HepG2 (cell line): ENCODE data around the gene NOXA1. TPM values are rescaled to one million over a fixed set of nuclear protein-coding genes. Genes with fewer than 3 reads are reported as not detected.

ENCODE experiments used
- GFI1 ChIP-seq: sonication (generic); formaldehyde crosslinking; IDR thresholded peaks from 2 replicates; pipeline ENCODE4 v1.5.0; 2020; ENCODE audit warnings: missing genetic modification reagents, mild to moderate bottlenecking, borderline replicate concordance
- KAT7 ChIP-seq: IDR thresholded peaks from 2 replicates; pipeline ENCODE4 v1.6.1; 2018; ENCODE audit warnings: borderline replicate concordance, missing compliant biosample characterization
- MTA1 ChIP-seq: sonication (generic); formaldehyde crosslinking; IDR thresholded peaks from 2 replicates; pipeline ENCODE4 v1.4.0; 2020; ENCODE audit warnings: missing genetic modification reagents, mild to moderate bottlenecking, borderline replicate concordance
- POLR2G ChIP-seq: fragments of 200-400 bp; formaldehyde crosslinking; IDR thresholded peaks from 2 replicates; pipeline ENCODE4 v1.6.1; 2018; ENCODE audit warnings: mild to moderate bottlenecking, low read depth, low read length, moderate library complexity
- ZNF451 ChIP-seq: sonication (generic); formaldehyde crosslinking; IDR thresholded peaks from 2 replicates; pipeline ENCODE4 v1.5.0; 2020; ENCODE audit warnings: mild to moderate bottlenecking, missing genetic modification reagents
- polyA plus RNA-seq, 8 experiments: library from polyadenylated mRNA; depleted of rRNA in 3 of 8; stranded (reverse) in 7 of 8; unstranded in 1 of 8; fragments of >200 nt; fragmentation: Illumina TruSeq in 4 of 8; extraction: Trizol in 4 of 8; gene quantifications; 2 replicates each; pipeline versions ENCODE4 v1.2.1 to v1.2.3, GENCODE V29; 2011 to 2016; ENCODE audit warnings: low read depth in 4 of 8, missing spikeins in 1 of 8, mixed read lengths in 1 of 8; ENCODE audit not compliant: insufficient read depth in 1 of 8
- total RNA-seq, 5 experiments: library from RNA; depleted of rRNA; stranded (reverse); fragments of >200 nt; fragmentation: Illumina TruSeq; extraction: Trizol; gene quantifications; 2 replicates each; pipeline ENCODE4 v1.2.3, GENCODE V29; 2016; ENCODE audit warnings: low read depth in 1 of 5
- TF ChIP-seq, protein P1 (sequence below): sonication (generic); formaldehyde crosslinking; IDR thresholded peaks from 2 replicates; pipeline ENCODE4 v1.4.0; 2020; ENCODE audit warnings: missing genetic modification reagents
- TF ChIP-seq, protein P2 (sequence below): sonication (generic); formaldehyde crosslinking; IDR thresholded peaks from 2 replicates; pipeline ENCODE4 v1.4.0; 2020; ENCODE audit warnings: missing genetic modification reagents
- TF ChIP-seq, protein P3 (sequence below): sonication (generic); formaldehyde crosslinking; IDR thresholded peaks from 2 replicates; pipeline ENCODE4 v1.5.0; 2020; ENCODE audit warnings: missing genetic modification reagents, mild to moderate bottlenecking, borderline replicate concordance
- TF ChIP-seq, protein P4 (sequence below): sonication (generic); formaldehyde crosslinking; IDR thresholded peaks from 2 replicates; pipeline ENCODE4 v1.5.1; 2020; ENCODE audit warnings: mild to moderate bottlenecking, missing genetic modification reagents, borderline replicate concordance
- TF ChIP-seq, protein P5 (sequence below): sonication (generic); formaldehyde crosslinking; IDR thresholded peaks from 2 replicates; pipeline ENCODE4; 2020; ENCODE audit warnings: missing genetic modification reagents, mild to moderate bottlenecking, borderline replicate concordance

The NOXA1 gene
- total and polyA plus RNA-seq, 2 of the 13 experiments (the other 11 are each of a cell fraction or from before 2014, with no cell fraction given) = 0.78 to 1.2 TPM

DNA sequence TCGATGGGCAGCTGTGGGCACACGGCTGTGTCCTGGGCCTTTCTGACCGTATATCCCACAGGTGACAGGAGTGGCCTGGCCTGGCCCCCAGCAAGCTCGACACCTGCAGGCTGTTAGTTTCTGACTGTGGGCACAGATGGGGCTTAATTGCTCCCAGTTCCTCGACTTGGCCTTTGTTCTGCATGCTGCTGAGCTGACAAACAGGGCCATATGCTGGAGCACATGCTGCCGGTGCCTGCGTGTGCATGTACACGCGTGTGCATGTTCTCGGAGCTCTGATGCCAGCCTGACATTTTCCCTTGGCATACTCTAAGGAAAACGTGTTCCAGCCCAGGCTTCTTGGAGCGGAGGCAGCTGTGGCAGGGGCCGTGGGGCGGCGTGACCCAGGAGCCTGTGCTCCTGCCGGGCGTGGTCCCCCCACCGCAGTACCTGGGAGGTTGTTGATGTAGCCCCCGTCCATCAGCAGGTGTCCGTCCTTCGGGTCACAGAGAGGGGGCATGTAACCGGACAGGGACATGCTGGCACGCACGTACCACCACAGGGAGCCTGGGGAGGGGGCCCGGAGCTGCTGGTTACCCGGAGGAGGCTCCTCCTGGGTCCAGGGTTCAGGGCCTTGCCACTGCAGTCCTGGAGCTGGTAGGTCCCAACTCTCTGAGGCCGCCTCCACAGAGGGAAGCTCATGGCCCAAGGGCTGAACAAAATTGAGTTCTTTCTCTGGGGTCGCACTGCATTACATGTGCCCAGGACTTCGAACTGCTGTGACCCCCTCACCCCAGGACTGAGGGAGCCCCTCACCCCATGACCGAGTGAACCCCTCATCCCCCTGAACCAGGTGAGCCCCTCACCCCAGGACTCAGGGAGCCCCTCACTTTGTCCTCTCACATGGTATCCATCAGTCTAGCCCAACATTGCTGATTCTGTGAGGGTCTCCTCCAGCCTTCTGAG is 40.1 kb downstream of the NOXA1 start (continued):
- TF ChIP-seq, protein P1, sequence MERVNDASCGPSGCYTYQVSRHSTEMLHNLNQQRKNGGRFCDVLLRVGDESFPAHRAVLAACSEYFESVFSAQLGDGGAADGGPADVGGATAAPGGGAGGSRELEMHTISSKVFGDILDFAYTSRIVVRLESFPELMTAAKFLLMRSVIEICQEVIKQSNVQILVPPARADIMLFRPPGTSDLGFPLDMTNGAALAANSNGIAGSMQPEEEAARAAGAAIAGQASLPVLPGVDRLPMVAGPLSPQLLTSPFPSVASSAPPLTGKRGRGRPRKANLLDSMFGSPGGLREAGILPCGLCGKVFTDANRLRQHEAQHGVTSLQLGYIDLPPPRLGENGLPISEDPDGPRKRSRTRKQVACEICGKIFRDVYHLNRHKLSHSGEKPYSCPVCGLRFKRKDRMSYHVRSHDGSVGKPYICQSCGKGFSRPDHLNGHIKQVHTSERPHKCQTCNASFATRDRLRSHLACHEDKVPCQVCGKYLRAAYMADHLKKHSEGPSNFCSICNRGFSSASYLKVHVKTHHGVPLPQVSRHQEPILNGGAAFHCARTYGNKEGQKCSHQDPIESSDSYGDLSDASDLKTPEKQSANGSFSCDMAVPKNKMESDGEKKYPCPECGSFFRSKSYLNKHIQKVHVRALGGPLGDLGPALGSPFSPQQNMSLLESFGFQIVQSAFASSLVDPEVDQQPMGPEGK (CRISPR knock-in tag) = peak; percentile 81
- TF ChIP-seq, protein P2, sequence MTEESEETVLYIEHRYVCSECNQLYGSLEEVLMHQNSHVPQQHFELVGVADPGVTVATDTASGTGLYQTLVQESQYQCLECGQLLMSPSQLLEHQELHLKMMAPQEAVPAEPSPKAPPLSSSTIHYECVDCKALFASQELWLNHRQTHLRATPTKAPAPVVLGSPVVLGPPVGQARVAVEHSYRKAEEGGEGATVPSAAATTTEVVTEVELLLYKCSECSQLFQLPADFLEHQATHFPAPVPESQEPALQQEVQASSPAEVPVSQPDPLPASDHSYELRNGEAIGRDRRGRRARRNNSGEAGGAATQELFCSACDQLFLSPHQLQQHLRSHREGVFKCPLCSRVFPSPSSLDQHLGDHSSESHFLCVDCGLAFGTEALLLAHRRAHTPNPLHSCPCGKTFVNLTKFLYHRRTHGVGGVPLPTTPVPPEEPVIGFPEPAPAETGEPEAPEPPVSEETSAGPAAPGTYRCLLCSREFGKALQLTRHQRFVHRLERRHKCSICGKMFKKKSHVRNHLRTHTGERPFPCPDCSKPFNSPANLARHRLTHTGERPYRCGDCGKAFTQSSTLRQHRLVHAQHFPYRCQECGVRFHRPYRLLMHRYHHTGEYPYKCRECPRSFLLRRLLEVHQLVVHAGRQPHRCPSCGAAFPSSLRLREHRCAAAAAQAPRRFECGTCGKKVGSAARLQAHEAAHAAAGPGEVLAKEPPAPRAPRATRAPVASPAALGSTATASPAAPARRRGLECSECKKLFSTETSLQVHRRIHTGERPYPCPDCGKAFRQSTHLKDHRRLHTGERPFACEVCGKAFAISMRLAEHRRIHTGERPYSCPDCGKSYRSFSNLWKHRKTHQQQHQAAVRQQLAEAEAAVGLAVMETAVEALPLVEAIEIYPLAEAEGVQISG = no peak
- TF ChIP-seq ZNF451 (CRISPR knock-in tag) = no peak; the same call in 1 of the 2 replicates
- no peak; the same call in 1 of the 2 replicates for TF ChIP-seq GFI1
- TF ChIP-seq, protein P3, sequence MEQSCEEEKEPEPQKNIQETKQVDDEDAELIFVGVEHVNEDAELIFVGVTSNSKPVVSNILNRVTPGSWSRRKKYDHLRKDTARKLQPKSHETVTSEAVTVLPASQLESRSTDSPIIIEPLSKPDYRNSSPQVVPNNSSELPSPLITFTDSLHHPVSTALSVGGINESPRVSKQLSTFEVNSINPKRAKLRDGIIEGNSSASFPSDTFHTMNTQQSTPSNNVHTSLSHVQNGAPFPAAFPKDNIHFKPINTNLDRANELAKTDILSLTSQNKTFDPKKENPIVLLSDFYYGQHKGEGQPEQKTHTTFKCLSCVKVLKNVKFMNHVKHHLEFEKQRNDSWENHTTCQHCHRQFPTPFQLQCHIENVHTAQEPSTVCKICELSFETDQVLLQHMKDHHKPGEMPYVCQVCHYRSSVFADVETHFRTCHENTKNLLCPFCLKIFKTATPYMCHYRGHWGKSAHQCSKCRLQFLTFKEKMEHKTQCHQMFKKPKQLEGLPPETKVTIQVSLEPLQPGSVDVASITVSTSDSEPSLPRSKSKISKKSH (CRISPR knock-in tag) = peak; percentile 66
- peak; percentile 67; the same call in 1 of the 2 replicates for TF ChIP-seq KAT7 (CRISPR knock-in tag)
- peak; percentile 64; the same call in 1 of the 2 replicates for TF ChIP-seq MTA1 (CRISPR knock-in tag)
- TF ChIP-seq, protein P4, sequence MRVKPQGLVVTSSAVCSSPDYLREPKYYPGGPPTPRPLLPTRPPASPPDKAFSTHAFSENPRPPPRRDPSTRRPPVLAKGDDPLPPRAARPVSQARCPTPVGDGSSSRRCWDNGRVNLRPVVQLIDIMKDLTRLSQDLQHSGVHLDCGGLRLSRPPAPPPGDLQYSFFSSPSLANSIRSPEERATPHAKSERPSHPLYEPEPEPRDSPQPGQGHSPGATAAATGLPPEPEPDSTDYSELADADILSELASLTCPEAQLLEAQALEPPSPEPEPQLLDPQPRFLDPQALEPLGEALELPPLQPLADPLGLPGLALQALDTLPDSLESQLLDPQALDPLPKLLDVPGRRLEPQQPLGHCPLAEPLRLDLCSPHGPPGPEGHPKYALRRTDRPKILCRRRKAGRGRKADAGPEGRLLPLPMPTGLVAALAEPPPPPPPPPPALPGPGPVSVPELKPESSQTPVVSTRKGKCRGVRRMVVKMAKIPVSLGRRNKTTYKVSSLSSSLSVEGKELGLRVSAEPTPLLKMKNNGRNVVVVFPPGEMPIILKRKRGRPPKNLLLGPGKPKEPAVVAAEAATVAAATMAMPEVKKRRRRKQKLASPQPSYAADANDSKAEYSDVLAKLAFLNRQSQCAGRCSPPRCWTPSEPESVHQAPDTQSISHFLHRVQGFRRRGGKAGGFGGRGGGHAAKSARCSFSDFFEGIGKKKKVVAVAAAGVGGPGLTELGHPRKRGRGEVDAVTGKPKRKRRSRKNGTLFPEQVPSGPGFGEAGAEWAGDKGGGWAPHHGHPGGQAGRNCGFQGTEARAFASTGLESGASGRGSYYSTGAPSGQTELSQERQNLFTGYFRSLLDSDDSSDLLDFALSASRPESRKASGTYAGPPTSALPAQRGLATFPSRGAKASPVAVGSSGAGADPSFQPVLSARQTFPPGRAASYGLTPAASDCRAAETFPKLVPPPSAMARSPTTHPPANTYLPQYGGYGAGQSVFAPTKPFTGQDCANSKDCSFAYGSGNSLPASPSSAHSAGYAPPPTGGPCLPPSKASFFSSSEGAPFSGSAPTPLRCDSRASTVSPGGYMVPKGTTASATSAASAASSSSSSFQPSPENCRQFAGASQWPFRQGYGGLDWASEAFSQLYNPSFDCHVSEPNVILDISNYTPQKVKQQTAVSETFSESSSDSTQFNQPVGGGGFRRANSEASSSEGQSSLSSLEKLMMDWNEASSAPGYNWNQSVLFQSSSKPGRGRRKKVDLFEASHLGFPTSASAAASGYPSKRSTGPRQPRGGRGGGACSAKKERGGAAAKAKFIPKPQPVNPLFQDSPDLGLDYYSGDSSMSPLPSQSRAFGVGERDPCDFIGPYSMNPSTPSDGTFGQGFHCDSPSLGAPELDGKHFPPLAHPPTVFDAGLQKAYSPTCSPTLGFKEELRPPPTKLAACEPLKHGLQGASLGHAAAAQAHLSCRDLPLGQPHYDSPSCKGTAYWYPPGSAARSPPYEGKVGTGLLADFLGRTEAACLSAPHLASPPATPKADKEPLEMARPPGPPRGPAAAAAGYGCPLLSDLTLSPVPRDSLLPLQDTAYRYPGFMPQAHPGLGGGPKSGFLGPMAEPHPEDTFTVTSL (CRISPR knock-in tag) = peak; percentile 64; the same call in 1 of the 2 replicates
- TF ChIP-seq POLR2G = 0 out of 2 replicates have a peak, but pooled peaks have one; percentile 35
- TF ChIP-seq, protein P5, sequence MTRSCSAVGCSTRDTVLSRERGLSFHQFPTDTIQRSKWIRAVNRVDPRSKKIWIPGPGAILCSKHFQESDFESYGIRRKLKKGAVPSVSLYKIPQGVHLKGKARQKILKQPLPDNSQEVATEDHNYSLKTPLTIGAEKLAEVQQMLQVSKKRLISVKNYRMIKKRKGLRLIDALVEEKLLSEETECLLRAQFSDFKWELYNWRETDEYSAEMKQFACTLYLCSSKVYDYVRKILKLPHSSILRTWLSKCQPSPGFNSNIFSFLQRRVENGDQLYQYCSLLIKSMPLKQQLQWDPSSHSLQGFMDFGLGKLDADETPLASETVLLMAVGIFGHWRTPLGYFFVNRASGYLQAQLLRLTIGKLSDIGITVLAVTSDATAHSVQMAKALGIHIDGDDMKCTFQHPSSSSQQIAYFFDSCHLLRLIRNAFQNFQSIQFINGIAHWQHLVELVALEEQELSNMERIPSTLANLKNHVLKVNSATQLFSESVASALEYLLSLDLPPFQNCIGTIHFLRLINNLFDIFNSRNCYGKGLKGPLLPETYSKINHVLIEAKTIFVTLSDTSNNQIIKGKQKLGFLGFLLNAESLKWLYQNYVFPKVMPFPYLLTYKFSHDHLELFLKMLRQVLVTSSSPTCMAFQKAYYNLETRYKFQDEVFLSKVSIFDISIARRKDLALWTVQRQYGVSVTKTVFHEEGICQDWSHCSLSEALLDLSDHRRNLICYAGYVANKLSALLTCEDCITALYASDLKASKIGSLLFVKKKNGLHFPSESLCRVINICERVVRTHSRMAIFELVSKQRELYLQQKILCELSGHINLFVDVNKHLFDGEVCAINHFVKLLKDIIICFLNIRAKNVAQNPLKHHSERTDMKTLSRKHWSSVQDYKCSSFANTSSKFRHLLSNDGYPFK (CRISPR knock-in tag) = peak; percentile 34; the same call in 1 of the 2 replicates
